ENCODE measurements around the gene ZSCAN5A. TPM values are rescaled to one million over a fixed set of nuclear protein-coding genes. Genes with fewer than 3 reads are reported as not detected.

The ZSCAN5A gene
- total RNA-seq, 2 donors from 2014 or later: 7.3 to 11.9 TPM

GRCh38 chr19:56297010-56297409, 17.6 kb downstream of the ZSCAN5A start:
- H3K4me3 ChIP-seq: no peak overlapping the region

GRCh38 chr19:56295531-56296455, 18.8 kb downstream of the ZSCAN5A start:
- Histone ChIP-seq H3K27ac (no peak overlapping the region), H3K27me3 (replicated peaks; ENCODE audit: insufficient read depth) (no peaks in the 10 kb centered on the region), H3K4me3 (no peak overlapping the region), H3K4me1 (ENCODE audit: control insufficient read depth in 1 of 2, low read depth in 2 of 2) (no peaks in the 10 kb centered on the region), H3K9me3 (no peaks in the 10 kb centered on the region), H3K36me3 (no peaks in the 10 kb centered on the region)
- ATAC-seq (ENCODE audit: insufficient number of reproducible peaks, low FRiP score, low read depth) (no peak), DNase-seq (ENCODE audit: low spot score) (no peak)
- no peak for TF ChIP-seq CTCF (IDR thresholded peaks at IDR 0.05)

More at GRCh38 chr19:56297010-56297409, 17.6 kb downstream of the ZSCAN5A start:
- no peak for DNase-seq (ENCODE audit: low spot score)
- Histone ChIP-seq H3K27me3 (replicated peaks; ENCODE audit: insufficient read depth) (no peaks in the 10 kb centered on the region), H3K9me3 (no peaks in the 10 kb centered on the region), H3K27ac (no peak overlapping the region), H3K4me1 (ENCODE audit: control insufficient read depth in 1 of 2, low read depth in 2 of 2) (no peaks in the 10 kb centered on the region), H3K36me3 (no peaks in the 10 kb centered on the region)
- no peak for TF ChIP-seq CTCF (IDR thresholded peaks at IDR 0.05)
- no peak for ATAC-seq (ENCODE audit: insufficient number of reproducible peaks, low FRiP score, low read depth)

- no peak for TF ChIP-seq CTCF (IDR thresholded peaks at IDR 0.05)
- no peak overlapping the region for H3K27ac ChIP-seq
- ATAC-seq (ENCODE audit: insufficient number of reproducible peaks, low FRiP score, low read depth): no peak
These were observed 20.1 kb downstream of the ZSCAN5A start for GRCh38 chr19:56294549-56294948.

GRCh38 chr19:56291867-56292266, 22.8 kb downstream of the ZSCAN5A start:
- Histone ChIP-seq H3K36me3 (no peaks in the 10 kb centered on the region), H3K4me1 (ENCODE audit: control insufficient read depth in 1 of 2, low read depth in 2 of 2) (no peaks in the 10 kb centered on the region), H3K27me3 (replicated peaks; ENCODE audit: insufficient read depth) (no peaks in the 10 kb centered on the region), H3K27ac (no peak overlapping the region), H3K4me3 (no peak overlapping the region), H3K9me3 (no peaks in the 10 kb centered on the region)
- DNase-seq (ENCODE audit: low spot score): no peak
- TF ChIP-seq CTCF (IDR thresholded peaks at IDR 0.05): no peak
- ATAC-seq (ENCODE audit: insufficient number of reproducible peaks, low FRiP score, low read depth): no peak

More at GRCh38 chr19:56294549-56294948, 20.1 kb downstream of the ZSCAN5A start:
- no peaks in the 10 kb centered on the region for H3K27me3 ChIP-seq (replicated peaks; ENCODE audit: insufficient read depth)
- H3K4me1 ChIP-seq (ENCODE audit: control insufficient read depth in 1 of 2, low read depth in 2 of 2): no peaks in the 10 kb centered on the region
- DNase-seq (ENCODE audit: low spot score): no peak
- no peaks in the 10 kb centered on the region for H3K9me3 ChIP-seq
- no peaks in the 10 kb centered on the region for H3K36me3 ChIP-seq
- no peak overlapping the region for H3K4me3 ChIP-seq

GRCh38 chr19:56290104-56290503, 24.5 kb downstream of the ZSCAN5A start:
- H3K4me3 ChIP-seq: no peak overlapping the region
- DNase-seq (ENCODE audit: low spot score) (no peak), ATAC-seq (ENCODE audit: insufficient number of reproducible peaks, low FRiP score, low read depth) (no peak)
- H3K36me3 ChIP-seq: no peaks in the 10 kb centered on the region
- H3K9me3 ChIP-seq: no peaks in the 10 kb centered on the region
- H3K27ac ChIP-seq: no peak overlapping the region
- no peaks in the 10 kb centered on the region for H3K27me3 ChIP-seq (replicated peaks; ENCODE audit: insufficient read depth)
- no peak for TF ChIP-seq CTCF (IDR thresholded peaks at IDR 0.05)
- H3K4me1 ChIP-seq (ENCODE audit: control insufficient read depth in 1 of 2, low read depth in 2 of 2): no peaks in the 10 kb centered on the region
